K562 (cell line): ENCODE data around the gene C12orf43. TPM values are rescaled to one million over a fixed set of nuclear protein-coding genes. Genes with fewer than 3 reads are reported as not detected.

Experiments
- BCOR ChIP-seq: fragments of 450-650 bp; IDR thresholded peaks from 2 replicates; pipeline ENCODE4 v1.6.1; 2016
- BRD9 ChIP-seq: fragments of 450-650 bp; IDR thresholded peaks from 2 replicates; pipeline ENCODE4 v1.6.1; 2018; ENCODE audit warnings: low read depth; ENCODE audit not compliant: partially characterized antibody
- CBX1 ChIP-seq: sonication (generic); IDR thresholded peaks from 2 replicates; pipeline ENCODE4 v1.6.1; 2016; ENCODE audit warnings: antibody characterized with exemption, low read depth, mild to moderate bottlenecking
- DACH1 ChIP-seq: fragments of 450-650 bp; IDR thresholded peaks from 2 replicates; pipeline ENCODE4 v1.6.1; 2018; ENCODE audit not compliant: partially characterized antibody
- ESRRB ChIP-seq: fragments of 250-450 bp; sonication (Bioruptor Pico); IDR thresholded peaks from 2 replicates; pipeline ENCODE4 v1.5.0; 2020; ENCODE audit warnings: mild to moderate bottlenecking, moderate library complexity, borderline replicate concordance
- ETS2 ChIP-seq: IDR thresholded peaks from 2 replicates; pipeline ENCODE4 v1.6.1; 2016; ENCODE audit warnings: borderline replicate concordance, missing genetic modification characterization, mild to moderate bottlenecking, moderate library complexity, missing compliant biosample characterization; ENCODE audit not compliant: poor library complexity, severe bottlenecking
- FOXM1 ChIP-seq, 2 experiments: fragments of 450-650 bp in 1 of 2; sonication (generic) in 1 of 2; formaldehyde crosslinking in 1 of 2; IDR thresholded peaks; 2 replicates each; pipeline versions ENCODE4 v1.6.1 to v1.9.0; 2017 to 2022; ENCODE audit warnings: low read depth in 2 of 2, mild to moderate bottlenecking in 2 of 2, missing genetic modification reagents in 1 of 2, moderate library complexity in 1 of 2
- GTF2F1 ChIP-seq: IDR thresholded peaks from 2 replicates; pipeline ENCODE4 v1.6.1; 2011; ENCODE audit warnings: low read depth, low read length, improper control_type of control experiment
- HDAC8 ChIP-seq: fragments of 450-650 bp; IDR thresholded peaks from 2 replicates; pipeline ENCODE4 v1.6.1; 2016; ENCODE audit warnings: mild to moderate bottlenecking, missing genetic modification characterization, moderate library complexity, missing compliant biosample characterization
- MEIS2 ChIP-seq: fragments of 450-650 bp; IDR thresholded peaks from 2 replicates; pipeline ENCODE4 v1.6.1; 2014; ENCODE audit warnings: mild to moderate bottlenecking; ENCODE audit not compliant: partially characterized antibody
- MTA1 ChIP-seq: fragments of 450-650 bp; IDR thresholded peaks from 2 replicates; pipeline ENCODE4 v1.6.1; 2017; ENCODE audit warnings: borderline replicate concordance
- MXI1 ChIP-seq: IDR thresholded peaks from 2 replicates; pipeline ENCODE4 v1.6.1; 2011; ENCODE audit warnings: low read depth, mild to moderate bottlenecking, improper control_type of control experiment, low read length
- NFXL1 ChIP-seq: fragments of 450-650 bp; formaldehyde crosslinking; IDR thresholded peaks from 2 replicates; pipeline ENCODE4 v1.4.0; 2021; ENCODE audit warnings: mild to moderate bottlenecking
- NR2C1 ChIP-seq, 2 experiments: fragments of 450-650 bp; IDR thresholded peaks; 2 replicates each; pipeline ENCODE4 v1.6.1; 2017; ENCODE audit warnings: mild to moderate bottlenecking in 2 of 2, antibody characterized with exemption in 1 of 2, inconsistent platforms in 1 of 2, missing compliant biosample characterization in 1 of 2, missing genetic modification characterization in 1 of 2
- POLR2G ChIP-seq: fragments of 200-400 bp; formaldehyde crosslinking; IDR thresholded peaks from 2 replicates; pipeline ENCODE4 v1.6.1; 2017; ENCODE audit warnings: low read depth, mild to moderate bottlenecking, antibody characterized with exemption, low read length, moderate library complexity
- RBBP5 ChIP-seq: fragments of 200-600 bp; sonication (generic); IDR thresholded peaks from 2 replicates; pipeline ENCODE4 v1.6.1; 2012; ENCODE audit warnings: borderline replicate concordance, mild to moderate bottlenecking, low read length, control low read depth, inconsistent platforms; ENCODE audit not compliant: insufficient read depth, poor library complexity, severe bottlenecking
- RFX1 ChIP-seq: fragments of 450-650 bp; IDR thresholded peaks from 2 replicates; pipeline ENCODE4 v1.6.1; 2016; ENCODE audit warnings: mild to moderate bottlenecking, moderate library complexity
- RFX7 ChIP-seq: fragments of 250-450 bp; sonication (Bioruptor Pico); IDR thresholded peaks from 2 replicates; pipeline ENCODE4 v1.5.1; 2021; ENCODE audit warnings: mild to moderate bottlenecking
- SMAD4 ChIP-seq: fragments of 250-450 bp; sonication (Bioruptor Pico); conservative IDR thresholded peaks from 2 replicates; pipeline ENCODE4 v1.8.0; 2021; ENCODE audit warnings: inconsistent platforms, mild to moderate bottlenecking, moderate library complexity
- SMARCA5 ChIP-seq: fragments of 450-650 bp; IDR thresholded peaks from 2 replicates; pipeline ENCODE4 v1.6.1; 2016
- THRAP3 ChIP-seq: fragments of 450-650 bp; IDR thresholded peaks from 2 replicates; pipeline ENCODE4 v1.6.1; 2016; ENCODE audit warnings: mild to moderate bottlenecking, inconsistent platforms, borderline replicate concordance
- XRCC4 ChIP-seq: IDR thresholded peaks from one replicate; pipeline ENCODE4 v1.6.1; 2011; ENCODE audit not compliant: insufficient read depth, insufficient read length; ENCODE audit errors: extremely low read depth
- ZC3H8 ChIP-seq: fragments of 450-650 bp; IDR thresholded peaks from 2 replicates; pipeline ENCODE4 v1.6.1; 2017
- ZNF197 ChIP-seq: fragments of 200-800 bp; sonication (Bioruptor generic); IDR thresholded peaks from 2 replicates; pipeline ENCODE4 v1.6.1; 2016; ENCODE audit warnings: low read depth, missing genetic modification characterization, missing compliant biosample characterization
- ZSCAN29 ChIP-seq: fragments of 450-650 bp; IDR thresholded peaks from 2 replicates; pipeline ENCODE4 v1.6.1; 2017
- ZZZ3 ChIP-seq: fragments of 450-650 bp; IDR thresholded peaks from 2 replicates; pipeline ENCODE4 v1.6.1; 2016; ENCODE audit warnings: antibody characterized with exemption, mild to moderate bottlenecking, moderate library complexity
- polyA plus RNA-seq, 8 experiments: library from polyadenylated mRNA; depleted of rRNA in 4 of 8; stranded (reverse) in 5 of 8; unstranded in 3 of 8; fragments of >200 nt; fragmentation: Nextera tagmentation in 2 of 8; fragmentation: Illumina TruSeq in 1 of 8; extraction: Ambion mirVana in 2 of 8; extraction: Trizol in 1 of 8; gene quantifications; 2 replicates each; pipeline versions ENCODE4 v1.2.1 to v1.2.3, GENCODE V29; 2011 to 2014; ENCODE audit warnings: inconsistent platforms in 1 of 8, missing spikeins in 1 of 8
- total RNA-seq, 7 experiments: library from RNA; depleted of rRNA in 6 of 7; stranded (reverse); fragments of >200 nt in 6 of 7; fragmentation: Illumina TruSeq in 2 of 7; extraction: Trizol in 2 of 7; gene quantifications; 2 replicates each; pipeline versions ENCODE4 v1.2.1 to v1.2.3, GENCODE V29; 2011 to 2021; ENCODE audit warnings: low replicate concordance in 1 of 7
- TF ChIP-seq, protein P1 (sequence below): fragments of 250-450 bp; sonication (Bioruptor Pico); IDR thresholded peaks from 2 replicates; pipeline ENCODE4 v1.8.0; 2021; ENCODE audit warnings: moderate library complexity, mild to moderate bottlenecking, inconsistent platforms
- TF ChIP-seq, protein P2 (sequence below), 2 experiments: fragments of 450-650 bp; IDR thresholded peaks; 2 replicates each; pipeline ENCODE4 v1.6.1; 2016

The C12orf43 gene
- total and polyA plus RNA-seq, 9 of the 15 experiments (the other 6 are each of a cell fraction or from before 2014, with no cell fraction given): 4.3 to 22.2 (median 16.8) TPM

DNA sequence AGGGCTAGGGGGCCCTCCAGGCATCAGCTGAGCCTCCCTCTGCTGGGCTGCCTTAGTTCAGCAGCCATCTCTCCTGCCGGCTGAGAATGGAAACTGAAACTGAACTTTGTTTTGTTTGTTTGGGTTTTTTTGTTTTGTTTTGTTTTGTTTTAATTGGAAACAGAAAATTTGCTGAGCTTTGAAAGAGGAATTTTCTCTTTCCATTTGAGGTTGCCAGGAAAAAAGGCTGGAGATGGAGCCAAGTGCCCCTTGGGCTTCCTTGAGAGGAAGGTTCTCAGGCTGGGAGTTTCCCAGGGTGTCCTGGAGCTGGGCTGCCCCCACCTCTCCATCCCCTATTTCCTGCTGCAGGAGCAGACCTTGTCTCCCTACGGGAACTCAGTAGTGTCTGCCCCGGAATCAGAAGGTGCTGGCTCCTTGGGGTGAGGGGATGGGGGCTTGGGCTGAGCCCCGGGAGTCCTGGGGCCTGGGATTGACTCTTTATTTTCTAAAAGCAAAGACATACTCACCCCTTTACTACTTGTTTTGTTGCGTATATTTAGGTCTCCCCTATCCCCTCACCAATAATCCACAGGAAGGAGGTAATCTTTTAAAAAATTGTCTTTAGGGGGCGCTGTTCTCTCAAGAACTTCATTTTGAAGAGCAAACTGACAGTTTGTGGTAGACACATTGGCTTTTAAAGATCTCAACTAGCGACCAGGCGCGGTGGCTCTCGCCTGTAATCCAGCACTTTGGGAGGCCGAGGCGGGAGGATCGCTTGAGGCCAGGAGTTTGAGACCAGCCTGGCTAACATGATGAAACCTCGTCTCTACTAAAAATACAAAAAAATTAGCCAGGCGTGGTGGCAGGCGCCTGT, 44.1 kb upstream of the C12orf43 start (continued):
- TF ChIP-seq BCOR (no peak; the same call in 1 of the 2 replicates), BRD9 (no peak), RFX7 (CRISPR knock-in tag) (no peak), MTA1 (0 out of 2 replicates have a peak, but pooled peaks have one; percentile 26), RBBP5 (no peak), NFXL1 (CRISPR knock-in tag) (no peak), GTF2F1 (no peak), FOXM1 (IDR thresholded peaks at IDR 0.05; ENCODE audit: low read depth) (no peak), FOXM1 (CRISPR knock-in tag; IDR thresholded peaks at IDR 0.05; ENCODE audit: low read depth) (no peak), THRAP3 (no peak), ZZZ3 (no peak), CBX1 (no peak), NR2C1 (IDR thresholded peaks at IDR 0.05) (0 out of 2 replicates have a peak, but pooled peaks have one; percentile 33), NR2C1 (tag; IDR thresholded peaks at IDR 0.05) (no peak), ETS2 (tag) (no peak), SMARCA5 (peak; percentile 75; the same call in 1 of the 2 replicates), ZNF197 (CRISPR knock-in tag) (no peak), ESRRB (CRISPR knock-in tag) (no peak), MXI1 (no peak), SMAD4 (no peak), RFX1 (no peak), ZSCAN29 (no peak), XRCC4 (no peak), DACH1 (no peak), HDAC8 (no peak), ZC3H8 (no peak), MEIS2 (peak; percentile 17), POLR2G (no peak)
- TF ChIP-seq, protein P1, sequence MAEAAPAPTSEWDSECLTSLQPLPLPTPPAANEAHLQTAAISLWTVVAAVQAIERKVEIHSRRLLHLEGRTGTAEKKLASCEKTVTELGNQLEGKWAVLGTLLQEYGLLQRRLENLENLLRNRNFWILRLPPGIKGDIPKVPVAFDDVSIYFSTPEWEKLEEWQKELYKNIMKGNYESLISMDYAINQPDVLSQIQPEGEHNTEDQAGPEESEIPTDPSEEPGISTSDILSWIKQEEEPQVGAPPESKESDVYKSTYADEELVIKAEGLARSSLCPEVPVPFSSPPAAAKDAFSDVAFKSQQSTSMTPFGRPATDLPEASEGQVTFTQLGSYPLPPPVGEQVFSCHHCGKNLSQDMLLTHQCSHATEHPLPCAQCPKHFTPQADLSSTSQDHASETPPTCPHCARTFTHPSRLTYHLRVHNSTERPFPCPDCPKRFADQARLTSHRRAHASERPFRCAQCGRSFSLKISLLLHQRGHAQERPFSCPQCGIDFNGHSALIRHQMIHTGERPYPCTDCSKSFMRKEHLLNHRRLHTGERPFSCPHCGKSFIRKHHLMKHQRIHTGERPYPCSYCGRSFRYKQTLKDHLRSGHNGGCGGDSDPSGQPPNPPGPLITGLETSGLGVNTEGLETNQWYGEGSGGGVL (CRISPR knock-in tag): no peak
- TF ChIP-seq, protein P2, sequence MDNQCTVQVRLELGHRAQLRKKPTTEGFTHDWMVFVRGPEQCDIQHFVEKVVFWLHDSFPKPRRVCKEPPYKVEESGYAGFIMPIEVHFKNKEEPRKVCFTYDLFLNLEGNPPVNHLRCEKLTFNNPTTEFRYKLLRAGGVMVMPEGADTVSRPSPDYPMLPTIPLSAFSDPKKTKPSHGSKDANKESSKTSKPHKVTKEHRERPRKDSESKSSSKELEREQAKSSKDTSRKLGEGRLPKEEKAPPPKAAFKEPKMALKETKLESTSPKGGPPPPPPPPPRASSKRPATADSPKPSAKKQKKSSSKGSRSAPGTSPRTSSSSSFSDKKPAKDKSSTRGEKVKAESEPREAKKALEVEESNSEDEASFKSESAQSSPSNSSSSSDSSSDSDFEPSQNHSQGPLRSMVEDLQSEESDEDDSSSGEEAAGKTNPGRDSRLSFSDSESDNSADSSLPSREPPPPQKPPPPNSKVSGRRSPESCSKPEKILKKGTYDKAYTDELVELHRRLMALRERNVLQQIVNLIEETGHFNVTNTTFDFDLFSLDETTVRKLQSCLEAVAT (IDR thresholded peaks at IDR 0.05): no peak
